ENCODE measurements around the gene EFCAB13.

The EFCAB13 gene

GRCh38 chr17:47325176-47325575 is 1.4 kb downstream of the EFCAB13 start:
- DNase-seq (ENCODE audit: low read depth): no peak
- no peak overlapping the region for H3K4me3 ChIP-seq (ENCODE audit: low read length)
- TF ChIP-seq CTCF (conservative IDR thresholded peaks at IDR 0.05; ENCODE audit: low read length): no peak

GRCh38 chr17:47330548-47330947 is 6.8 kb downstream of the EFCAB13 start:
- H3K4me3 ChIP-seq (ENCODE audit: low read length): no peak overlapping the region
- TF ChIP-seq CTCF (conservative IDR thresholded peaks at IDR 0.05; ENCODE audit: low read length): no peak
- DNase-seq (ENCODE audit: low read depth): no peak

- no peak overlapping the region for H3K4me3 ChIP-seq (ENCODE audit: low read length)
- TF ChIP-seq CTCF (conservative IDR thresholded peaks at IDR 0.05; ENCODE audit: low read length): no peak
- no peak for DNase-seq (ENCODE audit: low read depth)
These were observed 8.5 kb downstream of the EFCAB13 start for GRCh38 chr17:47332287-47332686.

DNA sequence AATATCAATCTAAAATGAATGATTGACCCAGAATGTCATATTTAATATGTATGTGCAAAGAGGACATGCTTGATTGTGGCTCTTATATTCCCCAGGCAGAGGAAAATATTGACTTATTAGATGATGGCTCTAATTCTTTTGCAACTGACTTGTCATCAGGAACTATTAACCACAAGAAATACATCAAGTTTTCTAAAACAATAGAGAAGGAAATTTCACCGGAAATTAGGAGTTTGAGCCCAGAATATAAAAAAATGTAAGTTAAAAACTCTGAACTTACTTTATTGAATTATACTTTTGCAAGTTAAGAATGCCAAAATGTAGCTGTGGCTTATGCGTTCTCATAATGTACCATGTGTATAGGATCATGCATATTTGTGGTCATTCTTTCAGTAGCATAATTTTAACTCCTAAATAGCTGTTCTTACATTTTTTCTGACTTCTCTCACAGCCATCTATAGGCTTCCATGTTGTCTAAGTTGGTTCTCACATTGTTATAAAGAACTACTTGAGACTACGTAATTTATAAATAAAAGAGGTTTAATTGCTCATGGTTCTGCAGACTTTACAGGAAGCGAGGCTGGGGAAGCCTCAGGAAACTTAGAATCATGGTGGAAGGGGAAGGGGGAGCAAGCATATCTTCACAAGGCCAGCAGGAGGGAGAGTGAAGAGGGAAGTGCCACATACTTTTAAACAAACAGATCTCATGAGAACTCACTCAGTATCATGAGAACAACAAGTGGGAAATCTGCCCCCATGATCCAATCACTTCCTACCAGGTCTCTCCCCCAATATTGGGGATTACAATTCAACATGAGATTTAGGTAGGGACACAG is 11.6 kb downstream of the EFCAB13 start:
- no peak overlapping the region for H3K4me3 ChIP-seq (ENCODE audit: low read length)
- no peak for TF ChIP-seq CTCF (conservative IDR thresholded peaks at IDR 0.05; ENCODE audit: low read length)
- DNase-seq (ENCODE audit: low read depth): no peak

GRCh38 chr17:47338026-47338425 is 14.3 kb downstream of the EFCAB13 start:
- TF ChIP-seq CTCF (conservative IDR thresholded peaks at IDR 0.05; ENCODE audit: low read length): no peak
- H3K4me3 ChIP-seq (ENCODE audit: low read length): no peak overlapping the region
- DNase-seq (ENCODE audit: low read depth): no peak

DNA sequence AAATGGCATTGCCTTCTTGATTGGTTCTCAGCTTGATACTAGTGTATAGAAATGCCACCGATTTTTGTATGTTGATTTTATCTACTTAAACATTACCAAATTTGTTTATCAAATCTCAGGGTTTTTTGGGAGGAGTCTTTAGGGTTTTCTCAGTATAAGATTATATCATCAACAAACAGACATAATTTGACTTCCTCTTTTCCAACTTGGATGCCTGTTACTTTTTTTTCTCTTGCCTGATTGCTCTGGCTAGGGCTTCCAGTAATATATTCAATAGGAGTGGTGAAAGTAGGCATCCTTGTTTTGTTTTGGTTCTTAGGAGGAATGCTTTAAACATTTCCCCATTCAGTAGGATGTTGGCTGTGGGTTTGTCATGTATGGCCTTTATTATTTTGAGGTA is 29.1 kb downstream of the EFCAB13 start:
- TF ChIP-seq CTCF (conservative IDR thresholded peaks at IDR 0.05; ENCODE audit: low read length): no peak
- DNase-seq (ENCODE audit: low read depth): no peak
- H3K4me3 ChIP-seq (ENCODE audit: low read length): no peak overlapping the region

DNA sequence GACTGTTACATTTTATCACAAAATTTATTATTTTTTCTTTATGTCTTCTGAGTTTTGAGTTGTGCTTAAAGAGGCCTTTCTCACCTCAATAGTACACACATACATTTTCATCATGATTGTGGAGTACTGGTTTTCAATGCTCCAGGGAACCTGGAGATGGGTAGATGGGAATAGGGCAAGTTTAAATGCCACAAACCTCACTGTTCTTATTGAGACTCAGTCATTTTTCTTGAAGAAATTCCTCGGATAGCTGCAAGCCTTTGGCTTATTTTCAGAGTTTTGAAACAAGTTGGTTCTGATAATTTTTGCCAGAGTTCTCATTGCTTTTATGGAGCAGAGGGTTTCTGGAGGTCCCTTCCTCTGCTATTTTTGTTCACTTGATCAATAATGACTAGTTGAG is 34.9 kb downstream of the EFCAB13 start:
- no peak overlapping the region for H3K4me3 ChIP-seq (ENCODE audit: low read length)
- no peak for TF ChIP-seq CTCF (conservative IDR thresholded peaks at IDR 0.05; ENCODE audit: low read length)
- no peak for DNase-seq (ENCODE audit: low read depth)

All from AG10803 (cell line).